ENCODE results near the gene CD48. TPM values are rescaled to one million over a fixed set of nuclear protein-coding genes. Genes with fewer than 3 reads are reported as not detected.
A peak's percentile ranks its signal among the peaks of the same experiment; 100 is the strongest.

CD48 gene
- total and polyA plus RNA-seq, 5 experiments from 2014 or later, result 186 to 276 (median 213) TPM

GRCh38 chr1:160637065-160637464, 74.6 kb downstream of the CD48 start:
- Mint-ChIP-seq H3K4me3 (peak overlapping the region in 8 of 10 donors; percentile 9 to 82 (median 70)), H3K4me1 (peaks cover 50 to 96% (median 88%) of the 10 kb centered on the region in 4 donors), H3K9me3 (no peaks in the 10 kb centered on the region), H3K36me3 (peaks cover 0 to 22% (median 11%) of the 10 kb centered on the region in 3 donors), H3K27me3 (no peaks in the 10 kb centered on the region), H3K27ac (peak overlapping the region in 9 of 10 donors; percentile 55 to 98 (median 93))
- POLR2A ChIA-PET, result interaction anchor here (0.9 kb wide), 1 partner anchor 29 kb away, joined by 3 read pairs; no protein-coding TSS in a partner anchor
- ATAC-seq (no peak), DNase-seq (no peak)

- peaks cover 51 to 96% (median 88%) of the 10 kb centered on the region in 4 donors for H3K4me1 Mint-ChIP-seq
- no peaks in the 10 kb centered on the region for H3K27me3 Mint-ChIP-seq
- POLR2A ChIA-PET, result no interaction called here
- DNase-seq (no peak), ATAC-seq (no peak)
- peaks cover 0 to 2% (median 0%) of the 10 kb centered on the region in 9 donors for H3K9me3 Mint-ChIP-seq
- H3K4me3 Mint-ChIP-seq, result no peak overlapping the region
- peak overlapping the region in 5 of 10 donors; percentile 27 to 97 (median 68) for H3K27ac Mint-ChIP-seq
- peaks cover 0 to 22% (median 11%) of the 10 kb centered on the region in 3 donors for H3K36me3 Mint-ChIP-seq
These were observed 75.1 kb downstream of the CD48 start for GRCh38 chr1:160636547-160636946.

- H3K36me3 Mint-ChIP-seq, result peaks cover 0 to 22% (median 11%) of the 10 kb centered on the region in 3 donors
- POLR2A ChIA-PET, result interaction anchor here (0.6 to 0.7 kb wide), 3 partner anchors 9 to 144 kb away, joined by 3 to 6 read pairs (median 5); no protein-coding TSS in a partner anchor
These were observed 75.5 kb downstream of the CD48 start for GRCh38 chr1:160636076-160636475.

GRCh38 chr1:160634543-160635491, 76.8 kb downstream of the CD48 start:
- Mint-ChIP-seq H3K36me3 (peaks cover 0 to 22% (median 11%) of the 10 kb centered on the region in 3 donors), H3K27me3 (no peaks in the 10 kb centered on the region), H3K4me1 (peaks cover 59 to 97% (median 90%) of the 10 kb centered on the region in 4 donors), H3K4me3 (peak overlapping the region in 5 of 10 donors; percentile 4 to 55 (median 18)), H3K9me3 (peaks cover 0 to 8% (median 0%) of the 10 kb centered on the region in 9 donors), H3K27ac (peak overlapping the region; percentile 40 to 94 (median 70))
- DNase-seq (no peak), ATAC-seq (no peak)
- POLR2A ChIA-PET, result interaction anchor here (0.7 to 0.8 kb wide), 3 partner anchors 16 to 146 kb away, joined by 3 to 6 read pairs (median 5); no protein-coding TSS in a partner anchor

More at GRCh38 chr1:160636076-160636475, 75.5 kb downstream of the CD48 start:
- Mint-ChIP-seq H3K27ac (peak overlapping the region in 4 of 10 donors; percentile 18 to 94 (median 74)), H3K9me3 (peaks cover 0 to 7% (median 0%) of the 10 kb centered on the region in 9 donors), H3K4me3 (peak overlapping the region in 3 of 10 donors; percentile 2 to 67 (median 32)), H3K27me3 (no peaks in the 10 kb centered on the region), H3K4me1 (peaks cover 54 to 96% (median 89%) of the 10 kb centered on the region in 4 donors)
- no peak for ATAC-seq
- DNase-seq, result no peak

- peaks cover 0 to 22% (median 11%) of the 10 kb centered on the region in 3 donors for H3K36me3 Mint-ChIP-seq
- ATAC-seq (no peak), DNase-seq (no peak)
- peaks cover 0 to 11% (median 0%) of the 10 kb centered on the region in 9 donors for H3K9me3 Mint-ChIP-seq
- POLR2A ChIA-PET, result interaction anchor here (1.1 to 1.2 kb wide), 3 partner anchors 18 to 40 kb away, joined by 3 to 5 read pairs (median 4); no protein-coding TSS in a partner anchor
- no peaks in the 10 kb centered on the region for H3K27me3 Mint-ChIP-seq
- peak overlapping the region in 9 of 10 donors; percentile 30 to 77 (median 63) for H3K4me3 Mint-ChIP-seq
- peaks cover 54 to 97% (median 89%) of the 10 kb centered on the region in 4 donors for H3K4me1 Mint-ChIP-seq
- H3K27ac Mint-ChIP-seq, result peak overlapping the region; percentile 76 to 94 (median 88)
These were observed 78.2 kb downstream of the CD48 start for GRCh38 chr1:160633330-160633903.

- Mint-ChIP-seq H3K27ac (peak overlapping the region; percentile 16 to 100 (median 98)), H3K27me3 (no peaks in the 10 kb centered on the region), H3K4me3 (peak overlapping the region in 6 of 10 donors; percentile 3 to 55 (median 35)), H3K36me3 (peaks cover 0 to 18% (median 8%) of the 10 kb centered on the region in 3 donors), H3K9me3 (peaks cover 0 to 20% (median 0%) of the 10 kb centered on the region in 9 donors), H3K4me1 (peaks cover 46 to 97% (median 89%) of the 10 kb centered on the region in 4 donors)
- DNase-seq (no peak), ATAC-seq (no peak)
- POLR2A ChIA-PET, result interaction anchor here (0.6 to 5.9 kb wide), 9 partner anchors 14 to 109 kb away, joined by 3 to 39 read pairs (median 4); partner anchors contain the start of genes SLAMF1 and SLAMF6
These were observed 79.5 kb downstream of the CD48 start for GRCh38 chr1:160631983-160632625.

- no peaks in the 10 kb centered on the region for H3K27me3 Mint-ChIP-seq
- POLR2A ChIA-PET, result interaction anchor here (0.6 to 5.9 kb wide), 9 partner anchors 12 to 107 kb away, joined by 3 to 39 read pairs (median 7); partner anchors contain the start of genes SLAMF1 and SLAMF6
- peaks cover 0 to 9% (median 5%) of the 10 kb centered on the region in 3 donors for H3K36me3 Mint-ChIP-seq
- peaks cover 0 to 28% (median 0%) of the 10 kb centered on the region in 9 donors for H3K9me3 Mint-ChIP-seq
- peaks cover 53 to 97% (median 94%) of the 10 kb centered on the region in 4 donors for H3K4me1 Mint-ChIP-seq
- H3K4me3 Mint-ChIP-seq, result peak overlapping the region in 9 of 10 donors; percentile 0 to 82 (median 51)
- ATAC-seq (no peak), DNase-seq (no peak)
- H3K27ac Mint-ChIP-seq, result peak overlapping the region; percentile 94 to 100 (median 99)
These were observed 80.8 kb downstream of the CD48 start for GRCh38 chr1:160630523-160631451.

- DNase-seq, result peak; percentile 53 to 92 (median 84)
These were observed 82.1 kb downstream of the CD48 start for GRCh38 chr1:160629286-160630210.

GRCh38 chr1:160628799-160629263, 82.8 kb downstream of the CD48 start:
- ATAC-seq (peak; percentile 48 to 53), DNase-seq (peak in 6 of 10 donors; percentile 19 to 71 (median 53))
- Mint-ChIP-seq H3K9me3 (peaks cover 0 to 28% (median 0%) of the 10 kb centered on the region in 9 donors), H3K4me3 (peak overlapping the region; percentile 72 to 90 (median 84)), H3K36me3 (peaks cover 0 to 3% (median under 1%) of the 10 kb centered on the region in 3 donors), H3K4me1 (peaks cover 56 to 100% (median 95%) of the 10 kb centered on the region in 4 donors), H3K27me3 (no peaks in the 10 kb centered on the region), H3K27ac (peak overlapping the region; percentile 94 to 100 (median 99))
- POLR2A ChIA-PET, result interaction anchor here (0.7 to 5.9 kb wide), 17 partner anchors 8 to 145 kb away, joined by 3 to 39 read pairs (median 4); partner anchors contain the start of genes CD48 and SLAMF1

More at GRCh38 chr1:160629286-160630210, 82.1 kb downstream of the CD48 start:
- peaks cover 0 to 28% (median 0%) of the 10 kb centered on the region in 9 donors for H3K9me3 Mint-ChIP-seq
- peaks cover 0 to 5% (median 3%) of the 10 kb centered on the region in 3 donors for H3K36me3 Mint-ChIP-seq
- peak overlapping the region; percentile 94 to 100 (median 99) for H3K27ac Mint-ChIP-seq
- peak; percentile 80 to 90 for ATAC-seq
- H3K4me1 Mint-ChIP-seq, result peaks cover 57 to 100% (median 96%) of the 10 kb centered on the region in 4 donors
- H3K27me3 Mint-ChIP-seq, result no peaks in the 10 kb centered on the region
- H3K4me3 Mint-ChIP-seq, result peak overlapping the region; percentile 72 to 90 (median 84)
- POLR2A ChIA-PET, result interaction anchor here (0.7 to 5.9 kb wide), 19 partner anchors 8 to 145 kb away, joined by 3 to 39 read pairs (median 4); partner anchors contain the start of genes CD48 and SLAMF1
